DND-41 (cell line): Measurements from ENCODE around the gene MAMLD1.

Experiments
- ATAC-seq: fragments of 200-7000 bp; cut with Tn5 transposase; 3 replicates; pipeline ENCODE4 v1.9.1; 2021; ENCODE audit warnings: low read depth; ENCODE audit not compliant: insufficient read depth
- DNase-seq: peaks from one replicate; pipeline ENCODE4 v3.0.0-alpha.2; 2020
- H2AFZ ChIP-seq: 2 replicates; pipeline ENCODE4 v1.6.0; 2012; ENCODE audit warnings: low read depth, low read length
- H3K27ac ChIP-seq: 2 replicates; pipeline ENCODE4 v1.5.1; 2012; ENCODE audit warnings: low read length, inconsistent platforms
- H3K27me3 ChIP-seq: fragments of 200-600 bp; sonication (generic); 2 replicates; pipeline ENCODE4 v1.6.0; 2012; ENCODE audit warnings: low read length, mild to moderate bottlenecking, inconsistent platforms; ENCODE audit not compliant: insufficient read depth, poor library complexity
- H3K36me3 ChIP-seq: 2 replicates; pipeline ENCODE4 v1.5.1; 2012; ENCODE audit warnings: low read length, inconsistent platforms; ENCODE audit not compliant: insufficient read depth
- H3K4me1 ChIP-seq: 2 replicates; pipeline ENCODE4 v1.5.1; 2012; ENCODE audit warnings: mild to moderate bottlenecking, low read length; ENCODE audit not compliant: insufficient read depth
- H3K4me2 ChIP-seq: 2 replicates; pipeline ENCODE4 v1.6.0; 2012; ENCODE audit warnings: mild to moderate bottlenecking, moderate library complexity, low read length, inconsistent platforms; ENCODE audit not compliant: insufficient read depth
- H3K4me3 ChIP-seq, 2 experiments: fragments of 200-600 bp in 1 of 2; shearing (Covaris generic) in 1 of 2; 2 replicates each; pipeline ENCODE4 v1.5.1; 2012 to 2016; ENCODE audit warnings: inconsistent platforms in 2 of 2, low read length in 2 of 2, mild to moderate bottlenecking in 2 of 2, low read depth in 1 of 2, moderate library complexity in 1 of 2
- H3K79me2 ChIP-seq: 2 replicates; pipeline ENCODE4 v1.6.0; 2012; ENCODE audit warnings: low read length, inconsistent platforms; ENCODE audit not compliant: insufficient read depth
- H3K9ac ChIP-seq: 2 replicates; pipeline ENCODE4 v1.6.0; 2012; ENCODE audit warnings: low read depth, mild to moderate bottlenecking, inconsistent platforms, low read length, moderate library complexity
- H3K9me3 ChIP-seq: 2 replicates; pipeline ENCODE4 v1.5.1; 2012; ENCODE audit warnings: low read length, moderate library complexity, mild to moderate bottlenecking, inconsistent platforms; ENCODE audit not compliant: insufficient read depth, severe bottlenecking
- H4K20me1 ChIP-seq: 2 replicates; pipeline ENCODE4 v1.6.0; 2012; ENCODE audit warnings: low read length; ENCODE audit not compliant: insufficient read depth
- EZH2 ChIP-seq: IDR thresholded peaks from 3 replicates; pipeline ENCODE4 v1.6.1; 2012; ENCODE audit warnings: borderline replicate concordance, low read depth, mild to moderate bottlenecking, moderate library complexity, low read length, inconsistent platforms; ENCODE audit not compliant: severe bottlenecking
- TF ChIP-seq, protein P1 (sequence below): IDR thresholded peaks from 2 replicates; pipeline ENCODE4 v1.5.1; 2012; ENCODE audit warnings: borderline replicate concordance, low read length, moderate library complexity, mild to moderate bottlenecking; ENCODE audit not compliant: poor library complexity, severe bottlenecking; ENCODE audit errors: extremely low read depth

MAMLD1 gene

DNA sequence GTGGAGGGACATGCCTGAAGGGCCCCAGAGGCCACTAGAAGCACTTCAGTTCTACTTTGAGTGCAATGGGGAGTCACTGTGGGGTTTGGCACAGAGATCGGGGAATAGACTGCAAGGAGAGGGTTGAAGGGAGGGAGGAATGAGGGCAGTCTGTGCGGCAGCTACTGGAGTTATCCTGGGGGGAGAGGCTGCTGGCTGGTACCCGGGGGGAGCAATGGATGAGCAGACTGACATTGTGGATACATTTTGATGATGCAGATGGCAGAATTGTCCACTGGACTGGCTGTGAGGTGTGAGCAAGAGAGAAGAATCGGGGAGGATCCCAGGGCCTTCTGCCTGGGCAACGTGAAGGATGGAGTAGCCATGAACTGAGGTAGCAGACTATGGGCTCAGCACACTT is 2.8 kb upstream of the MAMLD1 start:
- no peak for ATAC-seq
- H3K9me3 ChIP-seq: no peaks in the 10 kb centered on the region
- TF ChIP-seq, protein P1, sequence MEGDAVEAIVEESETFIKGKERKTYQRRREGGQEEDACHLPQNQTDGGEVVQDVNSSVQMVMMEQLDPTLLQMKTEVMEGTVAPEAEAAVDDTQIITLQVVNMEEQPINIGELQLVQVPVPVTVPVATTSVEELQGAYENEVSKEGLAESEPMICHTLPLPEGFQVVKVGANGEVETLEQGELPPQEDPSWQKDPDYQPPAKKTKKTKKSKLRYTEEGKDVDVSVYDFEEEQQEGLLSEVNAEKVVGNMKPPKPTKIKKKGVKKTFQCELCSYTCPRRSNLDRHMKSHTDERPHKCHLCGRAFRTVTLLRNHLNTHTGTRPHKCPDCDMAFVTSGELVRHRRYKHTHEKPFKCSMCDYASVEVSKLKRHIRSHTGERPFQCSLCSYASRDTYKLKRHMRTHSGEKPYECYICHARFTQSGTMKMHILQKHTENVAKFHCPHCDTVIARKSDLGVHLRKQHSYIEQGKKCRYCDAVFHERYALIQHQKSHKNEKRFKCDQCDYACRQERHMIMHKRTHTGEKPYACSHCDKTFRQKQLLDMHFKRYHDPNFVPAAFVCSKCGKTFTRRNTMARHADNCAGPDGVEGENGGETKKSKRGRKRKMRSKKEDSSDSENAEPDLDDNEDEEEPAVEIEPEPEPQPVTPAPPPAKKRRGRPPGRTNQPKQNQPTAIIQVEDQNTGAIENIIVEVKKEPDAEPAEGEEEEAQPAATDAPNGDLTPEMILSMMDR: no peak
- no peak for TF ChIP-seq EZH2

DNA sequence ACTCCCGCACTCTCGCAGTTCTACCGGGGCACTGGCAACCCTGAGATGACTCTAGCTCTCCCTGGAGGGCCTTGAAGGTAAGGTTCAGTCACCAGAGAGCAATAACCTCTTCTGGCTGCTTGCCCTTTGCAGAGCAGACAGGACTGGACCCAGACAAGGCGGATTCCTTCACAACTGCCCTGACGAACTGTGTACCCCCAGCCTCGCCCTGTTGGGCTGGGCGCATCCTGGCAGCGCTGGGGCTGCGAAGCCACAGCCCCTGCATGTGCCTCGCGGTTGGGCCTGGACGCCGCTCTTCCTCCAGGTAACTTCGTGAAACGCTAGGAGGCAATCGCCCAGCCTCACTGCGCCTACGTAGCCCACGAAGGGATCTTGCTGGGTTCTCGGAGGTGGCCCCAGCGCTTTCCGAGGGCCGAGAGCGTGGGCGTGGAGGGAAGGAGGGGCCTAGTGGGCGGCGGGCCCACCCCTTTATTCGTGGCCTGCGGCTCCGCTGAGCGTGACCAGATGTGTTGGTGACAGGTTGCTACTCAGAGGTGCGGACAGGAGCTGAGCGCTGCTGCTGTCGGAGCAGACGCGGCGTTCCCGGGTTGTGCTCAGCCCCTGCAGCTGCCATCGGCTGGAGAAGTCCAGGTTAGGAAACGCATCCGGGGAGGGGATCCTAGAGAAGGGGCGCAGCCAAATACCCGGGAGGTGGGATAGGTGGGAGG is 1.9 kb upstream of the MAMLD1 start:
- Histone ChIP-seq H4K20me1 (no peaks in the 10 kb centered on the region), H3K79me2 (no peaks in the 10 kb centered on the region), H3K9me3 (no peaks in the 10 kb centered on the region), H2AFZ (no peak overlapping the region), H3K27me3 (peaks cover 41% of the 10 kb centered on the region), H3K9ac (no peak overlapping the region), H3K4me3 (no peak overlapping the region), H3K4me1 (peaks cover 29% of the 10 kb centered on the region), H3K4me2 (no peak overlapping the region), H3K36me3 (no peaks in the 10 kb centered on the region), H3K27ac (no peak overlapping the region)
- TF ChIP-seq, protein P1: no peak
- no peak for TF ChIP-seq EZH2
- no peak for DNase-seq
- ATAC-seq: no peak

More for the DNA sequence above, 2.8 kb upstream of the MAMLD1 start:
- no peaks in the 10 kb centered on the region for H3K79me2 ChIP-seq
- no peak overlapping the region for H3K4me2 ChIP-seq
- H3K4me1 ChIP-seq: peaks cover 20% of the 10 kb centered on the region
- H2AFZ ChIP-seq: no peak overlapping the region
- DNase-seq: no peak
- no peaks in the 10 kb centered on the region for H4K20me1 ChIP-seq
- no peak overlapping the region for H3K27ac ChIP-seq
- H3K4me3 ChIP-seq: no peak overlapping the region
- no peaks in the 10 kb centered on the region for H3K36me3 ChIP-seq
- H3K27me3 ChIP-seq: peaks cover 33% of the 10 kb centered on the region
- H3K9ac ChIP-seq: no peak overlapping the region

DNA sequence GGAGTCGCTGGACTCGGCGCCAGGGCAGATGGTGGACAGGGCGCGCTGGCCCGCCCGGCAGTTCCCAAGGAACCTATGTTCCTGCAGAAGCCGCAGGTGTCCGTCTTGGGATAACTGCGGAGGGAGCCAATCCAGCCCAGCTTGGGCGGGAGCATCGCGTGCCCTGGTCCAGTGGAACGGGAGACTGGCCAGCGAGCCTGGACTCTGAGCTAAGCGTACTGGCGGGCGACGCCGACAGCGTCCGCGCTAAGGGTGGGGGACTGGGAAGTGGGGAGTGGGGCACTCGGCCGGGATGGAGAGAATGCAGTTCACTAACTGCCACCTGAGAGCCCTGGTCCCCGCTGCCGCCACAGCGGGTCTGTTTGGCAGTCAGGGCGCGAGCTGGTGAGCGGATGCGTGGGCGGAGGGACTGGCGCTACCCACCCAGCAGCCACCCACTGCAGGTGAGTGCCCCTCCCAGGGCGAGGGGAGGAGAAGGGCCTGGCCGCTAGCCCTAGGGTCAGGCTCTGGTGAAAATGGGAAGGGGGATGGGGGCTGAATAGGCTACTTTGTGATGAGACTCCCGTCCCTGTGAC is 1.3 kb upstream of the MAMLD1 start:
- no peak overlapping the region for H2AFZ ChIP-seq
- no peaks in the 10 kb centered on the region for H3K79me2 ChIP-seq
- no peaks in the 10 kb centered on the region for H3K9me3 ChIP-seq
- no peaks in the 10 kb centered on the region for H3K36me3 ChIP-seq
- H3K4me3 ChIP-seq: no peak overlapping the region
- peaks cover 46% of the 10 kb centered on the region for H3K27me3 ChIP-seq
- H4K20me1 ChIP-seq: no peaks in the 10 kb centered on the region
- no peak for ATAC-seq
- no peak for DNase-seq
- no peak overlapping the region for H3K27ac ChIP-seq
- TF ChIP-seq, protein P1: no peak
- TF ChIP-seq EZH2: no peak
- H3K9ac ChIP-seq: no peak overlapping the region
- H3K4me1 ChIP-seq: peaks cover 35% of the 10 kb centered on the region
- H3K4me2 ChIP-seq: no peak overlapping the region
